WTC11 (cell line): ENCODE data around the gene BCL7A. TPM values are rescaled to one million over a fixed set of nuclear protein-coding genes. Genes with fewer than 3 reads are reported as not detected.

Experiments
- ATAC-seq: fragments of 200-7000 bp; cut with Tn5 transposase; 2 replicates; pipeline ENCODE4 v1.10.0; 2021; ENCODE audit warnings: mild to moderate bottlenecking, moderate library complexity
- Bru-seq: library from RNA; stranded (reverse); fragments of 400-500 nt; gene quantifications from one replicate; lab custom pipeline; 2021; lab: Mats Ljungman, UMichigan
- CTCF ChIA-PET: fragments of 300-600 bp; sonication (Branson Sonifier 250); formaldehyde crosslinking; loops from one replicate; lab custom pipeline; 2021; ENCODE audit warnings: antibody characterized with exemption; lab: Charles Lee
- POLR2A ChIA-PET: fragments of 350-600 bp; sonication (Branson Sonifier 250); formaldehyde crosslinking; loops from one replicate; lab custom pipeline; 2021; ENCODE audit warnings: antibody characterized with exemption; lab: Charles Lee
- DNase-seq: peaks from one replicate; pipeline ENCODE4 v3.0.0; 2021; ENCODE audit warnings: low spot score
- H3K27ac Mint-ChIP-seq: 2 replicates; pipeline ENCODE4 v1.8.0; 2021; ENCODE audit warnings: mixed read lengths
- H3K27me3 Mint-ChIP-seq: 2 replicates; pipeline ENCODE4 v1.8.0; 2021; ENCODE audit warnings: low read depth, mild to moderate bottlenecking, moderate library complexity, mixed read lengths
- H3K36me3 Mint-ChIP-seq: 2 replicates; pipeline ENCODE4 v1.8.0; 2021; ENCODE audit warnings: mixed read lengths
- H3K4me1 Mint-ChIP-seq: 2 replicates; pipeline ENCODE4 v1.8.0; 2022; ENCODE audit warnings: mixed read lengths
- H3K4me3 Mint-ChIP-seq: 2 replicates; pipeline ENCODE4 v1.8.0; 2021; ENCODE audit warnings: mild to moderate bottlenecking, moderate library complexity, mixed read lengths
- H3K9me3 Mint-ChIP-seq: 2 replicates; pipeline ENCODE4 v1.8.0; 2021; ENCODE audit warnings: mixed read lengths
- CTCF ChIP-seq: fragments of 200-600 bp; IDR thresholded peaks from 2 replicates; pipeline ENCODE4 v1.8.0; 2022; ENCODE audit warnings: antibody characterized with exemption
- EMX1 ChIP-seq: fragments of 250-450 bp; sonication (Bioruptor Pico); IDR thresholded peaks from 2 replicates; pipeline ENCODE4 v1.8.0; 2021; ENCODE audit warnings: mild to moderate bottlenecking
- FOXP1 ChIP-seq: sonication (generic); formaldehyde crosslinking; IDR thresholded peaks from 2 replicates; pipeline ENCODE4 v1.8.0; 2022; ENCODE audit warnings: missing genetic modification reagents, mild to moderate bottlenecking, moderate library complexity, borderline replicate concordance
- HMGXB4 ChIP-seq: sonication (generic); formaldehyde crosslinking; IDR thresholded peaks from 2 replicates; pipeline ENCODE4 v1.8.1; 2023; ENCODE audit warnings: mild to moderate bottlenecking, moderate library complexity, missing genetic modification reagents
- RELA ChIP-seq: sonication (generic); formaldehyde crosslinking; IDR thresholded peaks from 2 replicates; pipeline ENCODE4 v1.8.1; 2022; ENCODE audit warnings: missing genetic modification reagents, mild to moderate bottlenecking, borderline replicate concordance
- TEAD1 ChIP-seq: sonication (generic); formaldehyde crosslinking; IDR thresholded peaks from 2 replicates; pipeline ENCODE4 v1.8.0; 2022; ENCODE audit warnings: mild to moderate bottlenecking, missing genetic modification reagents
- USF1 ChIP-seq: sonication (generic); formaldehyde crosslinking; IDR thresholded peaks from 2 replicates; pipeline ENCODE4 v1.8.0; 2022; ENCODE audit warnings: mild to moderate bottlenecking, missing genetic modification reagents
- ZBTB43 ChIP-seq: sonication (generic); formaldehyde crosslinking; IDR thresholded peaks from 2 replicates; pipeline ENCODE4 v1.8.1; 2023; ENCODE audit warnings: mild to moderate bottlenecking, missing genetic modification reagents
- ZNF671 ChIP-seq: fragments of 250-450 bp; sonication (Bioruptor Pico); IDR thresholded peaks from 2 replicates; pipeline ENCODE4 v1.8.0; 2021; ENCODE audit warnings: mild to moderate bottlenecking
- long read RNA-seq, 3 experiments: library from RNA in 1 of 3; library from capped mRNA in 1 of 3; library from polyadenylated mRNA in 1 of 3; unstranded in 2 of 3; stranded (forward) in 1 of 3; transcript quantifications; one replicate each; pipeline ENCODE4 v2.0.0, GENCODE V29; 2021
- total RNA-seq: library from RNA; stranded (reverse); gene quantifications from 3 replicates; pipeline ENCODE4 v1.2.3, GENCODE V29; 2021
- TF ChIP-seq, protein P1 (sequence below): sonication (generic); formaldehyde crosslinking; IDR thresholded peaks from 2 replicates; pipeline ENCODE4 v1.8.0; 2023; ENCODE audit warnings: missing genetic modification reagents
- TF ChIP-seq, protein P2 (sequence below): fragments of 250-450 bp; sonication (Bioruptor Pico); IDR thresholded peaks from 2 replicates; pipeline ENCODE4 v1.9.0; 2021; ENCODE audit warnings: moderate library complexity, mild to moderate bottlenecking, inconsistent platforms, borderline replicate concordance

BCL7A gene
- total RNA-seq (14.6 to 19.7 TPM (median 15.8 TPM) in 3 replicates), Bru-seq, nascent RNA (percentile 56 among the genes with signal in this experiment)
- long read RNA-seq, experiment 1, full-length matches to known transcripts, result 60 of 83 reads
- long read RNA-seq, experiment 1, partial matches to known transcripts, result 4 of 83 reads
- long read RNA-seq, experiment 1, other reads (novel, unspliced or antisense), result 19 of 83 reads
- long read RNA-seq, experiment 2, full-length matches to known transcripts, result 5 of 20 reads
- long read RNA-seq, experiment 2, partial matches to known transcripts, result 3 of 20 reads
- long read RNA-seq, experiment 2, other reads (novel, unspliced or antisense), result 12 of 20 reads
- long read RNA-seq, experiment 3, result 0 reads

DNA sequence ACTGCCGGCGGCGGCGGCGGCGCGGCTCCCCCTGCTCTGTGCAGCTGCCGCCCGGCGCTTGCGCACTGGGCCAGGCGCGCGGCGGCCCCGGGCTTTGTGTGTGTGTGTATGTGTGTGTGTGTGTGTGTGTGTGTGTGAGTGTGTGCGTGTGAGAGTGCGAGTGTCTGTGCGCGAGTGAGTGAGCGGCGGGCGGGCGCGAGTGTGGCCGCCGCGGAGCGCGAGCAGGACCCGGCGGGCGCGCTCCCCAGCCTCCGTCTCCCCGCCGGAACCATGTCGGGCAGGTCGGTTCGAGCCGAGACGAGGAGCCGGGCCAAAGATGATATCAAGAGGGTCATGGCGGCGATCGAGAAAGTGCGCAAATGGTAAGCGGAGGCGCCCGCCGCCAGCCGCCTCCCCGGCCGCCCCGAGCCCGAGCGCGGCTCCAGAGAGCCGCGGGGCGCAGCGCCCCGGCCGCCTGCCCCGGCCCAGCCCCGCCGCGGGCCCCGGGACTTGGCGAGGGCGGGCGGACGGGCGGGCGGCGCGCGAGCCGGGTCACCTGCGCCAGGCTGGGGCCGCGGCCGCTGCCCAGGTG is at the start of gene BCL7A:
BCL7A (plus strand) TSS at position 63 of the 571 bp plus-strand sequence; CDS start at position 271, 208 bp downstream.
- Mint-ChIP-seq H3K9me3 (peaks cover 6% of the 10 kb centered on the region; the same call in 1 of the 2 replicates), H3K4me3 (peak within 1 kb of the TSS; percentile 88), H3K4me1 (peaks cover 18% of the 10 kb centered on the region), H3K36me3 (no peaks in the 10 kb centered on the region; the same call in 1 of the 2 replicates), H3K27ac (no peak within 1 kb of the TSS), H3K27me3 (peaks cover 37% of the 10 kb centered on the region)
- TF ChIP-seq FOXP1 (CRISPR knock-in tag) (peak; percentile 68; the same call in 1 of the 2 replicates), EMX1 (CRISPR knock-in tag) (no peak), ZBTB43 (CRISPR knock-in tag) (peak; percentile 94; the same call in 1 of the 2 replicates), HMGXB4 (CRISPR knock-in tag) (0 out of 2 replicates have a peak, but pooled peaks have one; percentile 33)
- TF ChIP-seq, protein P1, sequence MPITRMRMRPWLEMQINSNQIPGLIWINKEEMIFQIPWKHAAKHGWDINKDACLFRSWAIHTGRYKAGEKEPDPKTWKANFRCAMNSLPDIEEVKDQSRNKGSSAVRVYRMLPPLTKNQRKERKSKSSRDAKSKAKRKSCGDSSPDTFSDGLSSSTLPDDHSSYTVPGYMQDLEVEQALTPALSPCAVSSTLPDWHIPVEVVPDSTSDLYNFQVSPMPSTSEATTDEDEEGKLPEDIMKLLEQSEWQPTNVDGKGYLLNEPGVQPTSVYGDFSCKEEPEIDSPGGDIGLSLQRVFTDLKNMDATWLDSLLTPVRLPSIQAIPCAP (CRISPR knock-in tag), result no peak
- ChIA-PET POLR2A (interaction anchor here (1.0 kb wide), 2 partner anchors 25 to 247 kb away, joined by 3 read pairs; no protein-coding TSS in a partner anchor), CTCF (interaction anchor here (0.6 to 2.8 kb wide), 7 partner anchors 10 to 338 kb away, joined by 3 to 23 read pairs (median 4); partner anchors contain the start of gene CFAP251)
- peak; percentile 66 for ATAC-seq
- DNase-seq, result peak; percentile 52

DNA sequence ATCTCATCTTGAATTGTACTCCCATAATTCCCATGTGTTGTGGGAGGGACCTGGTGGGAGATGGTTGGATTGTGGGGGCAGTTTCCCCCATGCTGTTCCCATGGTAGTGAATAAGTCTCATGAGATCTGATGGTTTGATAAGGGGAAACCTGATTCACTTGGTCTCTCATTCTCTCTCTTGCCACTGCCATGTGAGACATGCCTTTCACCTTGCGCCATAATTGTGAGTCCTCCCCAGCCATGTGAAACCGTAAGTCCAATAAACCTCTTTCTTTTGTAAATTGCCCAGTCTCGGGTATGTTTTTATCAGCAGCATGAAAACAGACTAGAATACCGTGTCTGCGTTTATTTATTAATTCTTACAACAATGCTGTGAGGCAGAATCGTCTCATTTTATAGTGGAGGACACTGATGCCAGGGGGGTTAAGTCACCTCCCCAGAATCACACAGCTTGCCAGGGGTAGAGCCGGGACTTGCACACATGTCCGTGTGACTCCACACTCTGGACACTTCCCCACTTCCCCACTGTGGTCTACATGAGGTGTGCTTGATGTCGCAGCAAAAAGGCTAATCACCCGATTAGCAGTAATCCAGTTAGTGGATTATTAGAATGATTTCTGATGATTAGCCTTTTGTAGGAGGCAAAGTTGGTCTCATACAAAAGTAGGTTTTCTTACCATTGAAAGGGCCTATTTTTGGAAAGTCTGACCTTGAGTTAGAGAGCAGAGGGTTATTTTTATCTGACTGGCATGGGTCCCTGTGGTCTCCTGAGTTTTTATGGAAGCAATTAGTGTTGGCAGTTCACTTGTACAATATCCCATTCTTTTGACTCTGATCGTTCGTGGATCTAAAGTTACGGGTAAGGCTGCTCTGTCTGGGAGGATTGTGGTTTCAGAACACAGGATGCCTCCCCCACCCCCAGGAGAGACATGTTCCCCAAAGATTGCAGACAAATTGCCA is 47.4 kb upstream of the BCL7A start:
- no peak for ATAC-seq
- Mint-ChIP-seq H3K4me3 (no peak overlapping the region), H3K27me3 (peaks cover 4% of the 10 kb centered on the region), H3K9me3 (peaks cover 22% of the 10 kb centered on the region), H3K4me1 (peaks cover 2% of the 10 kb centered on the region; the same call in 1 of the 2 replicates), H3K36me3 (peaks cover 24% of the 10 kb centered on the region), H3K27ac (no peak overlapping the region)
- CTCF ChIA-PET, result no interaction called here
- DNase-seq, result no peak
- no peak for TF ChIP-seq USF1
- no peak for TF ChIP-seq CTCF
- no peak for TF ChIP-seq EMX1 (CRISPR knock-in tag)
- TF ChIP-seq ZNF671 (CRISPR knock-in tag), result no peak
- TF ChIP-seq, protein P2, sequence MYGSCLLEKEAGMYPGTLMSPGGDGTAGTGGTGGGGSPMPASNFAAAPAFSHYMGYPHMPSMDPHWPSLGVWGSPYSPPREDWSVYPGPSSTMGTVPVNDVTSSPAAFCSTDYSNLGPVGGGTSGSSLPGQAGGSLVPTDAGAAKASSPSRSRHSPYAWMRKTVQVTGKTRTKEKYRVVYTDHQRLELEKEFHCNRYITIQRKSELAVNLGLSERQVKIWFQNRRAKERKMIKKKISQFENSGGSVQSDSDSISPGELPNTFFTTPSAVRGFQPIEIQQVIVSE (CRISPR knock-in tag), result no peak
- no peak for TF ChIP-seq RELA (CRISPR knock-in tag)
- no peak for TF ChIP-seq TEAD1 (CRISPR knock-in tag)
- POLR2A ChIA-PET, result no interaction called here
